Spleen (tissue), 11 donors: Measurements from ENCODE around the gene BCL6. TPM values are rescaled to one million over a fixed set of nuclear protein-coding genes. Genes with fewer than 3 reads are reported as not detected.

Experiments used
- DNase-seq: peaks from one replicate; pipeline ENCODE4 v3.0.0-alpha.2; 2020
- H3K27ac ChIP-seq, 8 donors: fragments of 200-600 bp; sonication (generic) in 7 of 8; 1 replicate in 4 of 8; 2 replicates in 4 of 8; pipeline versions ENCODE4 v1.5.0 to v1.8.0; 2016 to 2021; ENCODE audit warnings: inconsistent platforms in 4 of 8, mild to moderate bottlenecking in 4 of 8, moderate library complexity in 1 of 8
- H3K27me3 ChIP-seq, 7 donors: fragments of 200-600 bp; sonication (generic) in 6 of 7; replicated peaks in 1 of 7; 1 replicate in 4 of 7; 2 replicates in 3 of 7; pipeline versions ENCODE4 v1.5.0 to v1.8.0; 2016 to 2021; ENCODE audit warnings: inconsistent platforms in 3 of 7, mild to moderate bottlenecking in 1 of 7
- H3K36me3 ChIP-seq, 6 donors: fragments of 200-600 bp; sonication (generic) in 5 of 6; 1 replicate in 4 of 6; 2 replicates in 2 of 6; pipeline versions ENCODE4 v1.5.0 to v1.8.0; 2016 to 2021; ENCODE audit warnings: inconsistent platforms in 2 of 6
- H3K4me1 ChIP-seq, 6 donors: fragments of 200-600 bp; sonication (generic) in 5 of 6; 1 replicate in 3 of 6; 2 replicates in 3 of 6; pipeline versions ENCODE4 v1.5.0 to v1.8.0; 2016 to 2021; ENCODE audit warnings: inconsistent platforms in 3 of 6
- H3K4me3 ChIP-seq, 8 donors: fragments of 200-600 bp; sonication (generic) in 7 of 8; 1 replicate in 4 of 8; 2 replicates in 4 of 8; pipeline versions ENCODE4 v1.5.0 to v1.8.0; 2016 to 2021; ENCODE audit warnings: inconsistent platforms in 4 of 8, mild to moderate bottlenecking in 4 of 8, moderate library complexity in 2 of 8
- H3K9me3 ChIP-seq, 8 donors: fragments of 200-600 bp; sonication (generic) in 7 of 8; 1 replicate in 4 of 8; 2 replicates in 4 of 8; pipeline versions ENCODE4 v1.5.0 to v1.8.0; 2016 to 2021; ENCODE audit warnings: inconsistent platforms in 4 of 8
- POLR2A ChIP-seq, 3 donors: fragments of 450-650 bp; IDR thresholded peaks; one replicate each; pipeline ENCODE4 v1.5.1; 2017; ENCODE audit warnings: antibody characterized with exemption in 3 of 3, mild to moderate bottlenecking in 1 of 3
- POLR2AphosphoS5 ChIP-seq, 3 donors: sonication (generic); formaldehyde crosslinking; IDR thresholded peaks; one replicate each; pipeline ENCODE4 v1.5.1; 2017; ENCODE audit warnings: antibody characterized with exemption in 3 of 3
- WGBS, 5 donors: extraction: QIAGEN DNeasy Blood & Tissue Kit in 3 of 5; methylation state at CpG; one replicate each; pipeline versions ENCODE4 v1.1.5 to v1.1.7; 2013 to 2018; 5-methylcytosine and 5-hydroxymethylcytosine counted together
- intact Hi-C: fragments of 100-400 bp; cut with DNase I; formaldehyde crosslinking; loops from one replicate; pipeline ENCODE4 v1.15.0; 2023; ENCODE audit warnings: low total_unique reads
- polyA plus RNA-seq, 3 donors: library from polyadenylated mRNA; stranded (reverse); fragments of 200-250 nt; gene quantifications; one replicate each; pipeline ENCODE4 v1.2.1, GENCODE V29; 2013
- total RNA-seq, 7 donors: library from RNA; depleted of rRNA in 3 of 7; stranded (reverse); fragments of >200 nt in 3 of 7; fragmentation: NEBNext Ultra II Directional in 4 of 7; extraction: Animal tissue kit (Norgen Biotek cat#: 25700) in 4 of 7; gene quantifications; one replicate each; pipeline versions ENCODE4 v1.1.0 to v1.2.1, GENCODE V29; 2016 to 2021
- TF ChIP-seq, protein P1 (sequence below), 11 experiments: fragments of 200-600 bp in 7 of 11; fragments of 450-650 bp in 4 of 11; sonication (generic) in 4 of 11; IDR thresholded peaks in 8 of 11; conservative IDR thresholded peaks in 3 of 11; 1 replicate in 7 of 11; 2 replicates in 4 of 11; pipeline versions ENCODE4 v1.4.0 to v1.8.0; 2016 to 2021; ENCODE audit warnings: antibody characterized with exemption in 11 of 11, inconsistent platforms in 4 of 11, mild to moderate bottlenecking in 1 of 11
- donor health status: healthy with polysubstance abuse.
- donor health status: DM: no; HTN: no; CAD: no; lungs with moderate emphysema.
- donor health status: DM: no; HTN: no; CAD: no.
- donor health status: Bipolar disorder and iron deficiency.
- donor health status: healthy.
- donor health status: DM: no; HTN: no; CAD: no.
- donor health status: DM: yes; HTN: yes; CAD: no.

BCL6 gene
- total and polyA plus RNA-seq, 10 donors, result 9.5 to 444 (median 132) TPM

DNA sequence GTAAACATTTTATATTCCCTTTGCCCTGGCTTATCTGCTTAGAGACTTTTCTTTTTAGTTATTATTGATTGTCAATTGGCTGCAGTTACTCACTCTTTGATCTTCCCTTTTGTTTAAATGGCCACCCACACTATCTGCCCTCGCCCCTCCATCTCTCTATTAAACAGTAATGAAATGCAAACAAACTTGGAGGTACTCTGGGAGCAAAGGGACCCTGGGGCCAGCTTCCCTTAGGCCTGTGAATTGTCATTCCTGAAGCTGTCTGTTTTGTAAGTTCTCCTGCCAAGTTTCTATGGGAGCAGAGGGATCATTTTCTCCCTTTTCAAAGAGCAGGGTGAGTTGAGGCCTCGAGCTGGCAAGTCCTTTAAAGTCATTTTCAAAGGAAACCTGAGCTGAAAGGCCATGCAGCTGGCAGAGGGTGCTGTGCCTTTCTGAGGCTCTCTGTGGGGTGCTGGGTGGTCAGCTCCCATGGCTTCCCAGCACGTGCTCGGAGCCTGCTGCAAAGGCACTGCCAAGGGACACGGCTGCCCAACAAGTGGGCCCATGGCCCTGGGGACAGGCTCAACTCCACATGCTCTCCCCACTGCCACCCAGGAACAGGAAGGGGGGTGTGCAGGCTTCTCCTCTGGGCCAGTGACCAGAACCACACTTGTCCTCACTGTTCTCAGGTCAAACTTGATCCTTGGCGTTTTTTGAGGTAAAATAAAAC, 25.5 kb downstream of the BCL6 start:
- Histone ChIP-seq H3K4me1 (no peaks in the 10 kb centered on the region), H3K27me3 (no peaks in the 10 kb centered on the region), H3K9me3 (no peaks in the 10 kb centered on the region), H3K36me3 (peaks cover 0 to 48% (median 42%) of the 10 kb centered on the region in 6 donors), H3K4me3 (no peak overlapping the region), H3K27ac (peak overlapping the region in 1 of 8 donors; percentile 7)
- no peak for DNase-seq
- intact Hi-C loops, result loop anchor here (10.0 kb wide), 1 partner anchor 505 kb away; no protein-coding TSS in a partner anchor
- WGBS, 5 donors, result 75 to 91% (median 80%) methylated on average over 3 to 6 of the region's 6 CpGs
- TF ChIP-seq, protein P1, sequence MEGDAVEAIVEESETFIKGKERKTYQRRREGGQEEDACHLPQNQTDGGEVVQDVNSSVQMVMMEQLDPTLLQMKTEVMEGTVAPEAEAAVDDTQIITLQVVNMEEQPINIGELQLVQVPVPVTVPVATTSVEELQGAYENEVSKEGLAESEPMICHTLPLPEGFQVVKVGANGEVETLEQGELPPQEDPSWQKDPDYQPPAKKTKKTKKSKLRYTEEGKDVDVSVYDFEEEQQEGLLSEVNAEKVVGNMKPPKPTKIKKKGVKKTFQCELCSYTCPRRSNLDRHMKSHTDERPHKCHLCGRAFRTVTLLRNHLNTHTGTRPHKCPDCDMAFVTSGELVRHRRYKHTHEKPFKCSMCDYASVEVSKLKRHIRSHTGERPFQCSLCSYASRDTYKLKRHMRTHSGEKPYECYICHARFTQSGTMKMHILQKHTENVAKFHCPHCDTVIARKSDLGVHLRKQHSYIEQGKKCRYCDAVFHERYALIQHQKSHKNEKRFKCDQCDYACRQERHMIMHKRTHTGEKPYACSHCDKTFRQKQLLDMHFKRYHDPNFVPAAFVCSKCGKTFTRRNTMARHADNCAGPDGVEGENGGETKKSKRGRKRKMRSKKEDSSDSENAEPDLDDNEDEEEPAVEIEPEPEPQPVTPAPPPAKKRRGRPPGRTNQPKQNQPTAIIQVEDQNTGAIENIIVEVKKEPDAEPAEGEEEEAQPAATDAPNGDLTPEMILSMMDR (IDR thresholded peaks at IDR 0.05 in 8 of 11, conservative IDR thresholded peaks at IDR 0.05 in 3 of 11), result no peak
- peak in 2 of 3 donors; percentile 27 to 62 for TF ChIP-seq POLR2AphosphoS5 (IDR thresholded peaks at IDR 0.05)

DNA sequence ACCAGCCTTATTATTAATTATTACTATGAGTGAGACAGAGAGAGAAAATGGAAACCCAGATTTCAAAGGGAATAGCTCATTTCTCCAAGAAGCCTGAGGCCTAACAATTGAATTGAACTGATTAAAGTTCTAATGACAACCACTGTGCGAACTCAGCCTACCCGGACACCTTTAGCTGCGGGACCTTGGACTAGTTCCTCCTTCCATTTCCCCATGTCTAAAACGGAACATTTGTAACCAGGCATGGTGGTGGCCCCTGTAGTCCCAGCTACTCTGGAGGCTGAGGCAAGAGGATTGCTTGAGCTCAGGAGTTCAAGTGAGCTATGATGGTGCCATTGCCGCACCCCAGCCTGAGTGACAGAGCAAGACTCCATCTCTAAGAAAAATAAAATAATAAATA, 26.5 kb downstream of the BCL6 start:
- Histone ChIP-seq H3K9me3 (no peaks in the 10 kb centered on the region), H3K36me3 (peaks cover 0 to 38% (median 32%) of the 10 kb centered on the region in 6 donors), H3K27ac (no peak overlapping the region), H3K27me3 (no peaks in the 10 kb centered on the region), H3K4me3 (no peak overlapping the region), H3K4me1 (peaks cover 0 to 8% (median 4%) of the 10 kb centered on the region in 6 donors)
- no peak for TF ChIP-seq POLR2A (IDR thresholded peaks at IDR 0.05)
- TF ChIP-seq, protein P1 (IDR thresholded peaks at IDR 0.05 in 8 of 11, conservative IDR thresholded peaks at IDR 0.05 in 3 of 11), result no peak
- no peak for TF ChIP-seq POLR2AphosphoS5 (IDR thresholded peaks at IDR 0.05)
- 70 to 92% (median 86%) methylated on average over 5 of the region's 5 CpGs for WGBS, 5 donors
- intact Hi-C loops, result loop anchor here (10.0 kb wide), 1 partner anchor 504 kb away; no protein-coding TSS in a partner anchor
- DNase-seq, result no peak

DNA sequence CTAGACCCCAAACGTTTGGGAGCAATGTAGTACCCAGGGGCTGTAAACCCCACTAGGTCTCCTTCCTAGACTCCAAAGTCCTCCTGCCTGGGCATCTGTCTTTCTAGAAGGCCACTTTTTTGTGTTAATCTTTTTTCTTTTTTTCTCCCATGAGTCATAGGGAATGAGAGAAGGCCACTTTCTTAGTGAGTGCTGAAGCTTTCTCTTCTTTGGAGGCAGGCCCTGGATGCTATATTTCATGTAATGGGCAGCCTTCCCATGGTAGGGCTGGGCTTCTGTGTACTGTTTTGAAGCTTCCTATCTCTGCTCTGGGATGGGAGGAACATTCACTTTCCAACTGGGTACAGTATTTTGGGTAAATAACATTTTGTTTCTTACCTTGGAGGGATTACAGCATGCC, 27.7 kb downstream of the BCL6 start:
- Histone ChIP-seq H3K36me3 (peaks cover 0 to 26% (median 21%) of the 10 kb centered on the region in 6 donors), H3K9me3 (no peaks in the 10 kb centered on the region), H3K4me1 (peaks cover 0 to 12% (median 6%) of the 10 kb centered on the region in 6 donors), H3K4me3 (no peak overlapping the region), H3K27ac (no peak overlapping the region), H3K27me3 (no peaks in the 10 kb centered on the region)
- DNase-seq, result no peak
- whole genome bisulfite sequencing, 5 donors, result 32 to 74% (median 60%) methylated on average over 1 of the region's 1 CpG
- TF ChIP-seq, protein P1 (IDR thresholded peaks at IDR 0.05 in 8 of 11, conservative IDR thresholded peaks at IDR 0.05 in 3 of 11), result no peak
- TF ChIP-seq POLR2A (IDR thresholded peaks at IDR 0.05) (no peak), POLR2AphosphoS5 (IDR thresholded peaks at IDR 0.05) (no peak)
- intact Hi-C loops, result loop anchor here (10.0 kb wide), 1 partner anchor 503 kb away; no protein-coding TSS in a partner anchor

DNA sequence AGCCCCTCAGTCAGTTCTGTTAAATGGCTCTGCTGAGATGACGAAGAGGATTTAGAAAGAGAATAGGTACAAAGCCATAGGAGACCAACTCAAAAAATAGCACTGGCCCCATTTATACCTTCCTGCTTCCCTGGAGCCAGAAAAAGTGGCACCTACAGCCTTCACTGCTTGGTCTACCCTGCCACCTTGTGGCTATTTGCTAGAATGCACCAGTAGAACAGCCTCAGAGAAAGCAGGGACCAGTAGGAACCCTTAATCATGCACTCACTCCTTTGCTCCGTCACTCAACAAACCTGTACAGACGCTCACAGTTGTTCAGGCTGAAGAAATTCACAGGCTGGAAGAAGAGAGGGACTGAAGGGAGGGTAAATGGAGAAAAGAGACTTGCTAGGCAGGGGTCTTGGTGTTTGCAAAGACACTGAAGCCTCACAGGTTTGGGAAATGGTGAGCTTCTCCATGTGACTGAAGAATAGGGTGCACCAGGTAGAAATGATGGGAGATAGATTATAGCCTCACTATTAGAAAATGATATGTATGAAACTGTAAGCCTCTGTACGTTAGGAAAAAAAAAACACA, 30.8 kb downstream of the BCL6 start:
- 15 to 36% (median 26%) methylated on average over 4 of the region's 4 CpGs for WGBS, 5 donors
- no peak for DNase-seq
- Histone ChIP-seq H3K4me1 (peaks cover 0 to 12% (median 6%) of the 10 kb centered on the region in 6 donors), H3K36me3 (no peaks in the 10 kb centered on the region), H3K27me3 (no peaks in the 10 kb centered on the region), H3K4me3 (no peak overlapping the region), H3K9me3 (no peaks in the 10 kb centered on the region), H3K27ac (no peak overlapping the region)
- intact Hi-C loops, result loop anchor here (10.0 kb wide), 1 partner anchor 500 kb away; no protein-coding TSS in a partner anchor
- no peak for TF ChIP-seq POLR2AphosphoS5 (IDR thresholded peaks at IDR 0.05)
- TF ChIP-seq, protein P1 (IDR thresholded peaks at IDR 0.05 in 8 of 11, conservative IDR thresholded peaks at IDR 0.05 in 3 of 11), result peak; percentile 89 to 96 (median 93)
